LNCAP (cell line): ENCODE data around the gene ZMYND12.

ENCODE experiments used
- CTCF ChIP-seq: fragments of 450-650 bp; IDR thresholded peaks from 2 replicates; pipeline ENCODE4 v1.5.1; 2017; ENCODE audit warnings: mild to moderate bottlenecking

The ZMYND12 gene

GRCh38 chr1:42456010-42456753 is at the start of gene ZMYND12, which contains the start of gene PPCS:
Gene ZMYND12, minus strand, starts transcription at chr1:42456022. Its CDS starts 25 bp downstream, at chr1:42455997.
Gene PPCS, plus strand, starts transcription at chr1:42456543. Its CDS starts 23 bp downstream, at chr1:42456566.
- no peak for TF ChIP-seq CTCF

GRCh38 chr1:42504535-42505128 is 48.8 kb upstream of the ZMYND12 start:
- no peak for TF ChIP-seq CTCF

GRCh38 chr1:42490237-42490636 is 34.4 kb upstream of the ZMYND12 start:
- TF ChIP-seq CTCF: no peak

GRCh38 chr1:42484382-42484781 is 28.6 kb upstream of the ZMYND12 start:
- TF ChIP-seq CTCF: no peak

GRCh38 chr1:42482635-42483153 is 26.9 kb upstream of the ZMYND12 start:
- TF ChIP-seq CTCF: no peak

- TF ChIP-seq CTCF: no peak
Observed at GRCh38 chr1:42480921-42481320, 25.1 kb upstream of the ZMYND12 start.

- TF ChIP-seq CTCF: no peak
Observed at GRCh38 chr1:42479621-42480020, 23.8 kb upstream of the ZMYND12 start.
